Measurements from ENCODE around the gene SV2B. TPM values are rescaled to one million over a fixed set of nuclear protein-coding genes. Genes with fewer than 3 reads are reported as not detected.
A peak's percentile ranks its signal among the peaks of the same experiment; 100 is the strongest.

Gene SV2B
- total and polyA plus RNA-seq, 9 of the 15 experiments (the other 6 are each of a cell fraction or from before 2014, with no cell fraction given), result 0.01 to 0.25 (median 0.11) TPM

GRCh38 chr15:91068436-91068835 is 31.6 kb upstream of the SV2B start:
- in situ Hi-C loops (cut with MboI), result no loop called here
- H3K4me2 ChIP-seq (ENCODE audit: insufficient read depth, low read length), result no peak overlapping the region

GRCh38 chr15:91068966-91069365 is 31.1 kb upstream of the SV2B start:
- TF ChIP-seq BRCA1 (IDR thresholded peaks at IDR 0.05) (no peak), BRCA1 (CRISPR knock-in tag; IDR thresholded peaks at IDR 0.05) (no peak)
- TF ChIP-seq, protein P1, sequence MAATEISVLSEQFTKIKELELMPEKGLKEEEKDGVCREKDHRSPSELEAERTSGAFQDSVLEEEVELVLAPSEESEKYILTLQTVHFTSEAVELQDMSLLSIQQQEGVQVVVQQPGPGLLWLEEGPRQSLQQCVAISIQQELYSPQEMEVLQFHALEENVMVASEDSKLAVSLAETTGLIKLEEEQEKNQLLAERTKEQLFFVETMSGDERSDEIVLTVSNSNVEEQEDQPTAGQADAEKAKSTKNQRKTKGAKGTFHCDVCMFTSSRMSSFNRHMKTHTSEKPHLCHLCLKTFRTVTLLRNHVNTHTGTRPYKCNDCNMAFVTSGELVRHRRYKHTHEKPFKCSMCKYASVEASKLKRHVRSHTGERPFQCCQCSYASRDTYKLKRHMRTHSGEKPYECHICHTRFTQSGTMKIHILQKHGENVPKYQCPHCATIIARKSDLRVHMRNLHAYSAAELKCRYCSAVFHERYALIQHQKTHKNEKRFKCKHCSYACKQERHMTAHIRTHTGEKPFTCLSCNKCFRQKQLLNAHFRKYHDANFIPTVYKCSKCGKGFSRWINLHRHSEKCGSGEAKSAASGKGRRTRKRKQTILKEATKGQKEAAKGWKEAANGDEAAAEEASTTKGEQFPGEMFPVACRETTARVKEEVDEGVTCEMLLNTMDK (IDR thresholded peaks at IDR 0.05; ENCODE audit: borderline replicate concordance, insufficient read depth, low read depth, low read length, poor library complexity, severe bottlenecking), result peak; percentile 78
- TF ChIP-seq, protein P2, sequence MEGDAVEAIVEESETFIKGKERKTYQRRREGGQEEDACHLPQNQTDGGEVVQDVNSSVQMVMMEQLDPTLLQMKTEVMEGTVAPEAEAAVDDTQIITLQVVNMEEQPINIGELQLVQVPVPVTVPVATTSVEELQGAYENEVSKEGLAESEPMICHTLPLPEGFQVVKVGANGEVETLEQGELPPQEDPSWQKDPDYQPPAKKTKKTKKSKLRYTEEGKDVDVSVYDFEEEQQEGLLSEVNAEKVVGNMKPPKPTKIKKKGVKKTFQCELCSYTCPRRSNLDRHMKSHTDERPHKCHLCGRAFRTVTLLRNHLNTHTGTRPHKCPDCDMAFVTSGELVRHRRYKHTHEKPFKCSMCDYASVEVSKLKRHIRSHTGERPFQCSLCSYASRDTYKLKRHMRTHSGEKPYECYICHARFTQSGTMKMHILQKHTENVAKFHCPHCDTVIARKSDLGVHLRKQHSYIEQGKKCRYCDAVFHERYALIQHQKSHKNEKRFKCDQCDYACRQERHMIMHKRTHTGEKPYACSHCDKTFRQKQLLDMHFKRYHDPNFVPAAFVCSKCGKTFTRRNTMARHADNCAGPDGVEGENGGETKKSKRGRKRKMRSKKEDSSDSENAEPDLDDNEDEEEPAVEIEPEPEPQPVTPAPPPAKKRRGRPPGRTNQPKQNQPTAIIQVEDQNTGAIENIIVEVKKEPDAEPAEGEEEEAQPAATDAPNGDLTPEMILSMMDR (IDR thresholded peaks at IDR 0.05 in 2 of 3, conservative IDR thresholded peaks at IDR 0.05 in 1 of 3; ENCODE audit: insufficient read depth in 2 of 3, low read depth in 1 of 3, low read length in 3 of 3), result peak; percentile 29 to 34 (median 29); a peak in 3 of 6 replicates
- DNase-seq (ENCODE audit: extremely low read depth in 1 of 4, low spot score in 3 of 4) (peak in 1 of 4 experiments; percentile 19), ATAC-seq (peak; percentile 61; the same call in 2 of the 3 replicates), FAIRE-seq (no peak)
- H3K4me2 ChIP-seq (ENCODE audit: insufficient read depth, low read length), result no peak overlapping the region
- H3K9me1 ChIP-seq (ENCODE audit: control insufficient read depth, insufficient read depth, low read length), result no peaks in the 10 kb centered on the region
- ChIA-PET CTCF (ENCODE audit: low intra/inter-chr PET ratio) (no interaction called here), POLR2A (no interaction called here)
- WGBS (ENCODE audit: insufficient coverage, low coverage, missing lambda C conversion rate), result 7% methylated on average over 3 of the region's 3 CpGs
- in situ Hi-C loops (cut with MboI), result no loop called here
- no peaks in the 10 kb centered on the region for H4K20me1 ChIP-seq (replicated peaks; ENCODE audit: control insufficient read depth, insufficient read depth, low read length)
- H3K4me3 ChIP-seq, result no peak overlapping the region
- H3K36me3 ChIP-seq (ENCODE audit: control insufficient read depth, insufficient read depth, low read length), result no peaks in the 10 kb centered on the region
- no peak overlapping the region for H2AFZ ChIP-seq (ENCODE audit: low read depth, low read length)
- no peak overlapping the region for H3K9ac ChIP-seq (ENCODE audit: insufficient read depth in 1 of 2, low read depth in 2 of 2, low read length in 2 of 2)
- no peaks in the 10 kb centered on the region for H3K9me3 ChIP-seq (replicated peaks; ENCODE audit: control insufficient read depth, insufficient read depth, low read depth, low read length)
- H3K4me1 ChIP-seq (replicated peaks in 1 of 2; ENCODE audit: control insufficient read depth in 2 of 2, insufficient read depth in 2 of 2, low read length in 2 of 2), result no peaks in the 10 kb centered on the region
- H3K79me2 ChIP-seq (ENCODE audit: control insufficient read depth, insufficient read depth, low read length), result no peaks in the 10 kb centered on the region
- H3K27ac ChIP-seq (ENCODE audit: extremely low read depth, low read depth, low read length), result no peak overlapping the region
- intact Hi-C loops (cut with micrococcal nuclease), result no loop called here
- no TSS peak for BruUV-seq (replicated peaks)
- peaks cover 8 to 15% of the 10 kb centered on the region in 2 experiments; a peak in 3 of 5 replicates for H3K27me3 ChIP-seq (ENCODE audit: control insufficient read depth in 2 of 2, insufficient read depth in 2 of 2, low read length in 2 of 2)

More at GRCh38 chr15:91068436-91068835, 31.6 kb upstream of the SV2B start:
- H3K9me3 ChIP-seq (replicated peaks; ENCODE audit: control insufficient read depth, insufficient read depth, low read depth, low read length), result no peaks in the 10 kb centered on the region
- no peaks in the 10 kb centered on the region for H3K36me3 ChIP-seq (ENCODE audit: control insufficient read depth, insufficient read depth, low read length)
- intact Hi-C loops (cut with micrococcal nuclease), result no loop called here
- no peak for TF ChIP-seq RBM17 (IDR thresholded peaks at IDR 0.05; ENCODE audit: borderline replicate concordance, low read depth, low read length)
- no peak for TF ChIP-seq CBFA2T3 (IDR thresholded peaks at IDR 0.05)
- TF ChIP-seq EZH2 (IDR thresholded peaks at IDR 0.05; ENCODE audit: borderline replicate concordance, low read depth, low read length), result no peak
- H2AFZ ChIP-seq (ENCODE audit: low read depth, low read length), result no peak overlapping the region
- ChIA-PET POLR2A (no interaction called here), CTCF (ENCODE audit: low intra/inter-chr PET ratio) (no interaction called here)
- H4K20me1 ChIP-seq (replicated peaks; ENCODE audit: control insufficient read depth, insufficient read depth, low read length), result no peaks in the 10 kb centered on the region
- no peaks in the 10 kb centered on the region for H3K79me2 ChIP-seq (ENCODE audit: control insufficient read depth, insufficient read depth, low read length)
- no peak for ATAC-seq
- H3K27ac ChIP-seq (ENCODE audit: extremely low read depth, low read depth, low read length), result no peak overlapping the region
- H3K9me1 ChIP-seq (ENCODE audit: control insufficient read depth, insufficient read depth, low read length), result no peaks in the 10 kb centered on the region
- no peak for DNase-seq (ENCODE audit: extremely low read depth in 1 of 4, low spot score in 3 of 4)
- H3K27me3 ChIP-seq (ENCODE audit: control insufficient read depth in 2 of 2, insufficient read depth in 2 of 2, low read length in 2 of 2), result peaks cover 8 to 15% of the 10 kb centered on the region in 2 experiments; a peak in 3 of 5 replicates
- FAIRE-seq, result no peak
- no TSS peak for BruUV-seq (replicated peaks)
- H3K4me1 ChIP-seq (replicated peaks in 1 of 2; ENCODE audit: control insufficient read depth in 2 of 2, insufficient read depth in 2 of 2, low read length in 2 of 2), result no peaks in the 10 kb centered on the region
- no peak overlapping the region for H3K9ac ChIP-seq (ENCODE audit: insufficient read depth in 1 of 2, low read depth in 2 of 2, low read length in 2 of 2)
- WGBS (ENCODE audit: insufficient coverage, low coverage, missing lambda C conversion rate), result 3% methylated on average over 2 of the region's 2 CpGs
- no peak overlapping the region for H3K4me3 ChIP-seq

Measured in K562 (cell line).